Stimulated activated CD8-positive, alpha-beta memory T cell treated with anti-CD3 and anti-CD28 coated beads, Interleukin-2, amount 100 ng/mL, for 1 hour (primary cell): Measurements from ENCODE around the gene USP43.
"Not testable (repeated sequence)": the region's sequence is repeated elsewhere in the genome, so short reads cannot be mapped to it uniquely, and the experiment has no call there.

Experiments used
- DNase-seq, 2 donors: peaks; one replicate each; pipeline ENCODE4 v3.0.0-alpha.2; 2020; ENCODE audit warnings: low read depth in 2 of 2

USP43 gene

GRCh38 chr17:9663511-9663910, 18.2 kb downstream of the USP43 start:
- DNase-seq, result not testable (repeated sequence)

- DNase-seq, result no peak
These were observed 21.2 kb downstream of the USP43 start for GRCh38 chr17:9666461-9667050.

- no peak for DNase-seq
These were observed 23.2 kb downstream of the USP43 start for GRCh38 chr17:9668517-9668916.

GRCh38 chr17:9669551-9670008, 24.3 kb downstream of the USP43 start:
- no peak for DNase-seq

GRCh38 chr17:9670596-9670995, 25.3 kb downstream of the USP43 start:
- no peak for DNase-seq

GRCh38 chr17:9671559-9671958, 26.2 kb downstream of the USP43 start:
- DNase-seq, result no peak

GRCh38 chr17:9672266-9672665, 26.9 kb downstream of the USP43 start:
- no peak for DNase-seq

GRCh38 chr17:9672691-9673090, 27.4 kb downstream of the USP43 start:
- DNase-seq, result no peak

- DNase-seq, result no peak
These were observed 30.8 kb downstream of the USP43 start for GRCh38 chr17:9676084-9676483.

GRCh38 chr17:9676820-9677310, 31.5 kb downstream of the USP43 start:
- DNase-seq, result no peak

GRCh38 chr17:9677411-9677810, 32.1 kb downstream of the USP43 start:
- DNase-seq, result no peak

GRCh38 chr17:9677896-9678295, 32.6 kb downstream of the USP43 start:
- no peak for DNase-seq

- DNase-seq, result no peak
These were observed 39.8 kb downstream of the USP43 start for GRCh38 chr17:9684955-9685621.

- no peak for DNase-seq
These were observed 48.4 kb downstream of the USP43 start for GRCh38 chr17:9693755-9694154.

GRCh38 chr17:9696279-9697044, 51.1 kb downstream of the USP43 start:
- DNase-seq, result no peak

GRCh38 chr17:9700136-9700535, 54.8 kb downstream of the USP43 start:
- DNase-seq, result no peak

GRCh38 chr17:9700754-9701476, 55.6 kb downstream of the USP43 start:
- DNase-seq, result no peak

GRCh38 chr17:9702482-9702881, 57.2 kb downstream of the USP43 start:
- DNase-seq, result no peak

- no peak for DNase-seq
These were observed 57.8 kb downstream of the USP43 start for GRCh38 chr17:9702914-9703780.

GRCh38 chr17:9703781-9704082, 58.4 kb downstream of the USP43 start:
- no peak for DNase-seq

- no peak for DNase-seq
These were observed 60.4 kb downstream of the USP43 start for GRCh38 chr17:9705745-9706144.
